Measurements from ENCODE around the gene MSH3.
"Not testable (repeated sequence)": the region's sequence is repeated elsewhere in the genome, so short reads cannot be mapped to it uniquely, and the experiment has no call there.

Gene MSH3

DNA sequence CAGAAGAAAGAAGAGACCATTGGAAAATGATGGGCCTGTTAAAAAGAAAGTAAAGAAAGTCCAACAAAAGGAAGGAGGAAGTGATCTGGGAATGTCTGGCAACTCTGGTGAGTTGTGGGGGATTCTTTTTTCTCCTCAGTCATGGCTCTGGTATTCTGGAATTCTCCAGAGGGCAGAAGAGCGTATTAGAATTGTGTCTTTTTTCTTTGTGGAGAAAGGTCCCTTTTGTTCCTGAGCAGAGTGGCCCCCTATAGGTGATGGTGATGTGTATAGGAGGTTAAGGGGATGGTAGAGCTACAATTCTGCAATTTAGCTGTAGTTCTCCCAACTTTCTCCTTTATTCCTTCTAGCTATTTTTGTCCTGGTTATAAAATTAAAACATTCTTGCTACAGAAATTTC lies 2.0 kb downstream of the MSH3 start:
- no peak for DNase-seq (ENCODE audit: low read depth)

DNA sequence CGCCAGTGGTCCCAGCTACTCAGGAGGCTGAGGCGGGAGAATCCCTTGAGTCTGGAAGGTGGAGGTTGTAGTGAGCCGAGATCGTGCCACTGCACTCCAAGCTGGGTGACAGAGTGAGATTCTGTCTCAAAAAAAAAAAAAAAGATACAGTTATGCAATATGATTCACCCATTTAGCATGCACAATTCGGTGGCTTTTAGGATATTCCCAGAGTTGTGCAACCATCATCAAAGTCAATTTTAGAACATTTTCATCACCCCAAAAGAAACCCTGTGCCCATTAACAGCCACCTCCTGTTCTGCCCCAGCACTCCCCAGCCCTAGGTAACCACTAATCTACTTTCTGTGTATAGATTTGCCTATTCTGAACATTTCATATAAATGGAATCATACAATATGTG lies 4.7 kb downstream of the MSH3 start:
- no peak for DNase-seq (ENCODE audit: low read depth)

DNA sequence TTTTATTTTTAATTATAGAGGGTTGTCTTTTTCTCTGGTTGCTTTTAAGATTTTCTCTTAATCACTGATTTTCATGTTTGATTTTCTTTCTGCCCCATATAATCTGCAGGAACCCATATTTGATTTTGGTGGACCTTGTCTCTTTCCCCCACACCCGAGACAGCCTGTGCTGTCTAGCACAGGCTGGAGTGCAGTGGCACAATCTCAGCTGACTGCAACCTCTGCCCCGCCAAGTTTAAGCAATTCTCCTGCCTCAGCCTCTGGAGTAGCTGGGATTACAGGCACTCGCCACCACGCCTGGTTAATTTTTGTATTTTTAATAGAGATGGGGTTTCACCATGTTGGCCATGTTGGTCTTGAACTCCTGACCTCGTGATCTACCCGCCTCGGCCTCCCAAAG lies 6.2 kb downstream of the MSH3 start:
- DNase-seq (ENCODE audit: low read depth), result not testable (repeated sequence)

DNA sequence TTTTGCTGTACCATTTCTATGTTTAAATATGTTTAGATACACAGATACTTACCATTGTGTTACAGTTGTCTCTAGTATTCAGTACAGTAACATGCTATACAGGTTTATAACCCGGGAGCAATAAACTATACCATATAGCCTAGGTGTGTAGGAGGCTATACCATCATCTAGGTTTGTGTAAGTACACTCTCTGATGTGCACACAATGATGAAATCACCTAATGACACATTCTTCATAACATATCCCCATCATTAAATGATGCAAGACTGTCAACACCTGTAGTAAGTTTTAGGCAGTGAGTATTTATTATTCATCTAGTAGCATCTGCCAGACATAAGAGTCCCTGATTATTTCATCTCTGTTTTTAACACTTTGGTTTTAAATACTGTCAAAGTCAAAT lies 7.7 kb downstream of the MSH3 start:
- DNase-seq (ENCODE audit: low read depth), result no peak

DNA sequence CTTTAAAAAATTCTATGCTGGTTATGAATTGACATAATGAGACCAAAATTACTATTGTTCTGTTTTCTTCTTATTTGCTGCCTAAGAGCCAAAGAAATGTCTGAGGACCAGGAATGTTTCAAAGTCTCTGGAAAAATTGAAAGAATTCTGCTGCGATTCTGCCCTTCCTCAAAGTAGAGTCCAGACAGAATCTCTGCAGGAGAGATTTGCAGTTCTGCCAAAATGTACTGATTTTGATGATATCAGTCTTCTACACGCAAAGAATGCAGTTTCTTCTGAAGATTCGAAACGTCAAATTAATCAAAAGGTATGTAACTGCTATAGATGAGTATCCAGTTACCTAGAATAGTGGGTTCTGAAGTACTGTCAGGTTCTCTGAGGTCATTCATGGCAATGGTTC lies 10.6 kb downstream of the MSH3 start:
- no peak for DNase-seq (ENCODE audit: low read depth)

DNA sequence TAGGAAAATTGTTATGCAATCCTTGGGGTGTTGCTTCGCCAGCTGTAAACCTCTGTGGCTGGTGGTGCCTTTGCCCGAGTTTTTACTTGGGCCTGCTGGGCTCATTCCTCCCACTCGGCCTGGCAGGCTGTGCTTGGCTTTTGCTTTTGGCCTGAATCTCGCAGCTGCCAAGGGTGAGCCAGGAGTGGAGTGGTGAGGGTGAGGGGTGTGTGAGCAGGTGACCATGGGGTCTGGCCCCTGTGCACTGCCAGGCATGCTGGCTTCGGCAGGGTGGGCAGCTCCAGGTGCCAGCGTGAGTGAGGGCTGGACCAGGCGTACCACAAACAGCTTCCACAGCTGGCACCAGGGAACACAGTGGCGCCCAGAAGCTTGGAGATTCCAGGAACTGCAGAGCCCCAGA lies 12.9 kb downstream of the MSH3 start:
- no peak for DNase-seq (ENCODE audit: low read depth)

DNA sequence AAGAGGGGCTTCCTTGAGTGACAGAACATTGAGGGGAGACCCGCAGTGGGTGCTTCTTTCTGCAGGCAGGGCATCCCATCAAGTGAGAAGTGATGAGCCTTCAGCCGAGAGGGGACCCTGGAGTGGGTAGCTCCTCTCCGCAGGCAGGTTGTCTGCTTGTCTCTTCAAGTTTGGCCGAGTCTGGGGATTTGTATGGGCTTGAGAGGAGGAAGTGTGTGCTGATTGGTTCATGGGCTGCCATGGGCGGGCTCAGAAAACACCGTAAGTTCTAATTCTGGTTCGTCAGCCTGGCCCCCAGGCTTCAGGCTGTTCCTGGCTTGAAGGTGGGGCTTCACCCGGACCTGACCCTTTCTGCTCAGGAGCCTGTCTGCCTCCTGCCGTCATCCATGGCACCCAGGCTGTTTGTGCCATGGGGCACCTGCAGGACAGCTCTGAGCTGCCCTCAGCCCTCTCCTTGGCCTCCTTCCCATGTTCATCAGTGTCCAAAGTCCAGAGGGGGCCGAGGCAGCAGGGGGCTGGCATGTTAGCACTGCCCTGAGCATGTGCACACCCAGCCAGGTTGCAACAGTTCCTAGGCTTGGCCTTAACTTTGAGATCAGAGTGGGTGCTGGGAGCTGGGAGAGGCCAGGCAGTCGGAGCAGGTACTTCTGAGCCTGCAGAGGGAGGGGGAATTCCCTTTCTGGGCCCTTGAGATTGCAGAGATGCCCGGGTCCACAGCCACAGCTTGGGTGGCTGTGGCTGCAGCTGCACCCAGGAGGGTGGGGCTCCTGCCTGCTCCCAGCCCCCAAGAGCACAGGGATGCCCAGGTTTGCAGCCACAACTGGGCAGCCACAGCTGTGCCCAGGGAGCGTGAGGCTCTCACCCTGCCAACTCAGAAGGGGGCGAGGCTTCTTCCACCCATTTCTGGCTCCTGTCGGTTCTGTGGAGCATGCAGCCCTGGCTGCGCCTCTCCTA lies 13.8 kb downstream of the MSH3 start:
- DNase-seq (ENCODE audit: low read depth), result no peak

DNA sequence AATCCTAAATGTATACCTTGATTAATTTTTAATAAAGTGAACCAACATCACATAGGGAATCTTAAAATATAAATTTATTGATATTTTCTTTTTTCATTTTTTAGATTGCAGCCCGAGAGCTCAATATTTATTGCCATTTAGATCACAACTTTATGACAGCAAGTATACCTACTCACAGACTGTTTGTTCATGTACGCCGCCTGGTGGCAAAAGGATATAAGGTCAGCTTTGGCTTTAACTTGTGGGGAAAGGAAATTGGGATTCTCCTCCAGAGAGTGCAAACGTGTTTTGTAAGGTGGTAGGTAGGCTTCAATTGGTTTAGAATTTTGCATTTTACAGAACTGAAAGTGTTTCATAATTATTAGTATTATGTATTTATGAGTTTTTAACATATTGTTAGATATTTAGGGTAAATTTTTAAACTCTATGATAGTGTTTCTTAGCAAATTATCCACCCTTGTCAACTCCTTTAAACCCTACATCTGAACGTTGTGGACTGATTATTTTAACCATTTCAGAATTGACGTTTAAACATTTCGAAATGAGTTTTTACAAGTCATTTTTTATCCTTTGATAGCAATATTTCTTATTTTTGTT lies 17.8 kb downstream of the MSH3 start:
- peak; percentile 40 for DNase-seq (ENCODE audit: low read depth)

DNA sequence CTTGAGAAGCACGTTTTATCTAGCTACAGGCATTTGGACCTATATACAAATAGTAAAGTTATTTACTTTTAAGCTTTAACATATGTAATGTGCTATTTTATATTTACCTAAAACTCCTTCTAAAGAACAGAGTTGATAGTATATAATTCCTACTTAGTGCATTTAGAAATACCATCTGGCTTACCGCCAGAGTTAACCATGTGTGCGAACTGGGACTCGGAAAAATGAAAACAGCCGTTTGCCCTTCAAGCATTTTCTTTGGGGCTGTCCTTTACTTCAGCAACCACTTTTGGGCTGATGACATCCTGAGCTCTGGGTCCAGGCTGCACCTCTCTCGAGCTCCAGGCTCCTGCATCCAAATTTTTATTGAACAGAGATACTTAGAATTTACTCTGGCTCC lies 22.3 kb downstream of the MSH3 start:
- DNase-seq (ENCODE audit: low read depth), result no peak

DNA sequence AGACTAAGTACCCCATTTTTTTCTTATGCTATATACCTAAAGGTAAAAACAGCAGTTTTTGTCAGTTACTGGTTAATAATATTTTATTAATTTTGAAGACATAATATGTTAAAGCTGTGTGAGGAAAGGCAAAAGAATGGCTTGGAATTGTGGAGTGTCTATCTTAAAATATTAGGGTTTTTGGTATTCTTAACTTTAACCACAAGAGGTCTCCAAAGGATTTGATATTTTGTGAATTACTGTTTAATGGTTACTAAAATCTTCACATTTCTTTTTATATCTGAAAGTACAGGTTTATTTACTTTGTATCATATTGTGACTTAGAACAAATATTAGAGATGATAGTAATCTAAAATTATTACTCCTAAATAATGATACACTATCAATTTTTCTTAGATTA lies 32.3 kb downstream of the MSH3 start:
- no peak for DNase-seq (ENCODE audit: low read depth)

DNA sequence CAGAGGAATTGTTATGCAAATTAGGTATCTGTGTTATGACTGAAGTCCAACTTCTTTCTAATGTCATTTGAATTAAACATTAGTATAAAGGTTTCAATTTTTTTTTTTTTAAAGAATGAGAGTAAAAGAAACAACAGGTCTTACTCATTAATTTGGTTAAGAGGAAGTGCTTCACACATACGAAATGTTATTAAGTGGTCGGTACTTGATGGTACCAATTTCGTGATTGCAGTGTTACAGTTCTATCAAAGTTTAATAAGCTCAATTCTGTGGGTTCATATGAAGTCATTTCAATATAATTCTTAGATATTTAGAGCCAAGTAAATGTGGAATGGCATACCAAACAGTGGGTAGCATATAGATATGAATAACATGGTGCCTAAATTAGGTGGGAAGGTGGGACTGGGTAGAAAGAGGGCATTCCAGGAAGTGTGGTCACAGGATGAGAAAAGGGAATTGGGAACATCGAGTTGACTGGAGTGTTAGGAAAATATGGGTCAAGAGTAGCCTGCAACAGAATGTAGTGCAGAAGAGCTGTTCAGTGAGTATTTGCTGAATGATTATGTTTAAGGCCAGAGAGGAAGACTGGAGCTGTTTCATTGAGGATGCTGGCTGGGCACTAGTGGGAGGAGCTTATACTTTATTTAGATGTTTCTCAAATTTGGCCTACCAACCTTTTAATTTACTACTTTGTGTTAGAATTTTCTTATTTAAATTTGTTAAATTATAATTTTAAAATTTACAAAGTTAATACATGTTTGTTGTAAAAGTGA lies 34.4 kb downstream of the MSH3 start:
- DNase-seq (ENCODE audit: low read depth), result no peak

DNA sequence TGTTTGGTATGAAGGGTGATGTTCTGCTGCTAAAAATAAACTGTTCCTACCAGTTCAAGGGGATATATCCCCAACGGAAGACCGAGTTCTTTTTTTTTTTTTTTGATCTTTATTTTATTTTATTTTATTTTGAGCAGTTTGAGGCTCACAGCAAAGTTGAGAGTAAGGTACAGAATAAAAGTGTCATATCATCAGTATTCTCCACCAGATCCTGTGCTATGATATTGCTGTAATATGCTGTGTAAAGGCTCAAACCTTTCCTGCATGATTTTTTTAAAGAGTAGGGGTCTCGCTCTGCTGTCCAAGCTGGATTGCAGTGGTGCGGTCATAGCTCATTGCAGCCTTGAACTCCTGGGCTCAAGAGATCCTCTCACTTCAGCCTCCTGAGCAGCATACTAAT lies 35.2 kb downstream of the MSH3 start:
- no peak for DNase-seq (ENCODE audit: low read depth)

DNA sequence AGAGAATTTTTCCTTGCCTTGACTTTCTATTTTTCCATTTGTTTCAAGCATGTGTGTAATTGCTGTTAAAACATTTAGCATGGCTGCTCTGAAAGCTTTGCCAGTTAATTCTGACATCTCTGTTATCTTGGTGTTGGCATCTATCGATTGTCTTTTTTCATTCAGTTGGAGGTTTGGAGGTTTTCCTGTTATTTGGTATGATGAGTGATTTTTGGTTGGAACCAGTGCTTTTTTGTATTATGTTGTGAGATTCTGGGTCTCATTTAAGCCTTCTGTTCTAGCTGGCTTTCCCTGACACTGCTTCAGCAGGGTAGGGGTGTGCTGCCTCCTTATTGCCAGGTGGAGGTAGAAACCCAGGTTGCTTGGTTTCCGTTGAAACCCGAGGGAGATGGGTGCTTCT lies 41.2 kb downstream of the MSH3 start:
- no peak for DNase-seq (ENCODE audit: low read depth)

DNA sequence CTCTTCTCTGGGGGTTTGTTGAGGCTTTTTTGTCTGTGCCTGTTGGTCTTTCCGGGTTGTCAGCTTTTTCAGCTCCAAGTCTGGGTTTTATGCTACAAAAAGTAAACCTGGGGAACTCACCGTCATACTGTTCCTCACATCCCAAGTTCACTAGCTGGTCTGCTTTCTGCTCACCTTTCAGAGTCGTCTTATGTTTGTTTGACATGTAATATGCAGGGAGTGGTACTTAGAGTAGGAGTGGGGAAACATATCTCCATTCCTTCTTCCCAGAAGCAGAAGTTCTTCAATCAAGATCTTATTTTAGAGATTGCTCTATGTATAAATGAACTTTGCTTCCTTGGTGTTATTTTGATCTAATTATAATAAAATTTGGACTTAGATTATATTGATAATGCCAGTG lies 42.0 kb downstream of the MSH3 start:
- no peak for DNase-seq (ENCODE audit: low read depth)

DNA sequence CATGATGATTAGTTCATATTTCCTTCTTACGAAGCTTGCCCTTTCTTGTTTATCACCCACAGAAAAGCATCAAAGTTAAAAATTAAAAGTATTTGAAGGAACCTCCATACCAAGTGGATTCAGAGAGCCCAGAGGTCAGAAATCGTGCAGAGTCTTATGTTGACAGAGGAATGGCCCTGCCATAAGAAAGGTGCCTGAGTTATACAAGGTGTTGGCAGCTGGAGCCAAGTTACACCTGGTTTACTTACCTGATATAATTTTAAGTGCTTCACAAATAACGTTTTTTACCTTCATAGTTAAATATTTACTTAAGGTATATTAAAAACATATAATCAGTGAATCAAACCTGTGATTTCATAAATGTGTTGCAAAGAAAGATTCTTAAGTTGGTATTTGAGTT lies 42.6 kb downstream of the MSH3 start:
- DNase-seq (ENCODE audit: low read depth), result no peak

DNA sequence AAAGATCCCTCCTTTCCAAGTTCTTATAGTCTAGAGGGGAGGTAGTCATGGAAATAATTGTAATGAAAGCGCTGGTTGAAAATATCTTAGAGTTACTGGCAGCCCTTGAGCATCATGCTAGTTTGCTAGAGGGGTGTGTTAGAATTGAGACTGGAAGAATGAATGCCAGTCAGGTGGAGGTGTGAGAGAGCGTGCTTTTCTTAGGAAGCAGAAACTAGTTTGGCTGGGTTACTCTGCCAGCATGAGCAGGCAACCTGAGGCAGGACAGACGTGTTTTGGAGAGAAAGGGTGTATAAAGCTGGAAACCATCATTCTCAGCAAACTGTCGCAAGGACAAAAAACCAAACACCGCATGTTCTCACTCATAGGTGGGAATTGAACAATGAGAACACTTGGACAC lies 43.9 kb downstream of the MSH3 start:
- DNase-seq (ENCODE audit: low read depth), result no peak

DNA sequence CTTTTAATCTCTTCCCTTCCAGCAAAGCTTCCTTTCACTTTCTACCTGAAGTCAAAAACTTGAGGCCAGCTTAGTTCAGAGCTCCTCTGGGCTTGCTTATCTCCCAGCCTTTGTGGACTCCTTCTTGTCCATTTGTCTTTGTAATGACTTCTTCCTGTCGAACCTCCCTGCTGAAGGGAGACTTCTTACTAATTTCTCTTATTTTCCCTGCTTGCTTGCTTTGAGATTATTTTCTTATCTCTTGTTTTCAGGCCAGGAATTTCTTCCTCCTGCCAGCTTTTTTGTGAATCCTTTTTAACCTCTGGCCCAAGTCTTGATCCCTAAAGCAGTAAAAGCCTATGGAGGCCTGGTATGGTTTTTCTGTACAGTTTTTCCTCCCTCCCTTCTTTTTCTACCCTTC lies 47.1 kb downstream of the MSH3 start:
- DNase-seq (ENCODE audit: low read depth), result no peak

DNA sequence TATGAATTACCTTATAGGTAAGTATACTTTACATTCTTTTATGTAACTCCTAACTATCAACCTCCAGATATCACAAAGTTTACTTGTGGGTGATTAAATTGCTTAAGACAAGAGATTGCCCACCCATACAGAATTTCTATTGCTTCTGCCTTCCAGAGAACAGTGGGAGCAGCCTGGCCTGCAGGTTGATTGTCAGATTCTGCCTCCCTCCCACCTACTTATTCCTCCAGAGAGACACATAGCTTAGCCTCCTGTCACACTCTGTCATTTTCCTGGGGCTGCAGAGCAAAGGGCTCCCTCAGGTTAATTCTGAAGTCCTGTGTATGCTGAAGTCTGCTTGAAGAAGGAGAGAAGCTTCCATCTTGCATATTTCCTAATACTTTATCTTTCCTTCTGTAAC lies 48.8 kb downstream of the MSH3 start:
- no peak for DNase-seq (ENCODE audit: low read depth)

DNA sequence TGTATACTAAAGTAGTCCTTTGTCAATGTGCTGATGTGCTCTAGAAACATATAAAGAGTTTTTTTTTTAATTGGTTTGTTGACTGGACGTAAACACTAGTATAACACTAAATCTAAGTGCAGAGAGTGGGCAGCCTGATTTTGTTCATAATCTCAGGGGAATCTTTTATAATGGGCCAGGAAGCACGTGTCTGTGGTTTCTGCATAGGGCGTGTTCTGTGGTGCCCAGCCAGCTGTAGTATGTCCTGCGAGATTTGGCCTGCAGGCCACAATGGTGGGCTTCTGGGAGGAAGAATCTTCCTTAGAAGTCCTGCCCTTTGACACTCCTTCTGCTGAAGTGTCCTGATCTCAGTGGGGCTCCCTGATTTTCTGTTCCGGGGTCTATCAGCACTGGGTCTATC lies 49.3 kb downstream of the MSH3 start:
- no peak for DNase-seq (ENCODE audit: low read depth)

DNA sequence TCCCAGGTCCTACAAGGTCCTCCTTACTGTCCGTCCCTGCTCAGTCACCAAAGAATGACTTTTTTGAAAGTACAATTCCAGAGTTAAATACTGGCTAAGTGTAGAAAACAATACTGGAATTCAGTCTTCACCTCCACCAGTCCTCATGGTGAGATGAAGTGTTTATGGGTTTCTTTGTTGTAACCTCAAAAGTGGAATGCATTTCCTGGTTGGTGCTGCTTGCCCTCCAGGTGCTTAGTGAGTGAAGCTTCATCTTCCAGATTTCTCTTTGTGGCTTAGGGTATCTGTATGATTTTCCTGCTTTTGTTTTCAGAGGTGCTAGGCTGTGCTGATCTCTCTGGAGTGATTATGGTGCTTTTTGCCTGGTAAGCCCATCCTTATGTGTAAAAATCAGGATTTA lies 49.8 kb downstream of the MSH3 start:
- DNase-seq (ENCODE audit: low read depth), result no peak

DNA sequence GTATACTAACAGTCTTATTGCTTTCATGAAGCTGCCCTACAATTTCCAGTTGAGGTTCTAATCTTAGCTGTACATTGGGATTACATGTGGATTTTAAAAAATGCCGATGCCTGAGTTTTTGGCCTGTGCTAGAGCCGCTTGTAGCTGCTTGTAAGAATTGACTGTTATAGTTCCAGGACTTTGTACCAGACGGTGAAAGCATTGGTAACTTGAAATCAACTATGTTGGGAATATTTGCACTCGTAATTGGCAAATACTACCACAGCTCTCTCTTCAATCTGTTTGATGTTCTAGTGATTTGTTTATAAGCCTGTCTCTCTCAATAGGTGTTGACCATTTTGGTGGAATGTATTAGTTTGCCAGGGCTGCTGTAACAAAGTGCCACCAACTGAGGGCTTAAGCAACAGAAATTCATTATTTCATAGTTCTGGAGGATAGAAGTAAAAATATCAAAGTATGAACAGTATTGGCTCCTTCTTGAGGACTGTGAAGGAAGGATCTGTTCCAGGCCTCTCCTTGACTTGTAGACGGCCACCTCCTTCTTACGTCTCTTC lies 50.8 kb downstream of the MSH3 start:
- DNase-seq (ENCODE audit: low read depth), result no peak

DNA sequence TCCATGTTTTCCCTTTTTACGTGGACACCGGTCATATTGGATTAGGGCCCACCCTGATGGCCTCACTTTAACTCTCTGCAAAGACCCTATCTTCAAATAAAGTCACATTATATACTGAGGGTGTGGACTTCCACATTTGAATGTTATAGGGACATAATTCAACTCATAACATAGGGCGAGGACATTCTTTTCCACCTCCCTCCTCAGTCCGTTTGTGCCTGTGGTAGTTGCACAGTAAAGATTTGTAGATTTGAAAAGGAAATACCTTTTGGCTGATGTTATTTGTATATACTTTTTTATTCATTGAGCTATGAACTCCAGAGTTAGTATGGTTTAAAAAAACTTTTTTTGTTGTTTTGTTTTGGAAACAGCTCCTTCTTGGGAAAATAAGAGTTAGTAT lies 51.3 kb downstream of the MSH3 start:
- DNase-seq (ENCODE audit: low read depth), result no peak
